SK-N-SH (cell line): Measurements from ENCODE around the gene TEX30. TPM values are rescaled to one million over a fixed set of nuclear protein-coding genes. Genes with fewer than 3 reads are reported as not detected.

ENCODE experiments used
- CTCF ChIA-PET: fragments of 300-600, 350-600 bp; formaldehyde crosslinking; extraction: SDS; loops from one replicate; lab custom pipeline; 2021; lab: Yijun Ruan, JAX
- POLR2A ChIA-PET: fragments of 350-600 bp; sonication (Branson Sonifier 250); formaldehyde crosslinking; extraction: SDS; loops from one replicate; lab custom pipeline; 2020; ENCODE audit warnings: antibody characterized with exemption, inconsistent platforms; lab: Yijun Ruan, JAX
- DNase-seq: peaks from one replicate; pipeline ENCODE4 v3.0.0; 2012
- H2AFZ ChIP-seq: fragments of 200-600 bp; sonication (generic); 2 replicates; pipeline ENCODE4 v1.8.1; 2016; ENCODE audit warnings: antibody characterized with exemption, mild to moderate bottlenecking, low read depth
- H3F3A ChIP-seq: fragments of 200-600 bp; sonication (generic); replicated peaks from 2 replicates; pipeline ENCODE3; 2016; ENCODE audit warnings: antibody characterized with exemption, mild to moderate bottlenecking; ENCODE audit not compliant: insufficient read depth
- H3K27ac ChIP-seq, 2 experiments: fragments of 200-500 bp in 1 of 2; fragments of 200-600 bp in 1 of 2; sonication (Bioruptor generic) in 1 of 2; sonication (generic), shearing (Covaris generic) in 1 of 2; 2 replicates each; pipeline versions ENCODE4 v1.5.1 to v1.6.1; 2014 to 2016; ENCODE audit warnings: low read depth in 2 of 2, inconsistent platforms in 1 of 2, low read length in 1 of 2, mild to moderate bottlenecking in 1 of 2, mixed read lengths in 1 of 2
- H3K27me3 ChIP-seq: fragments of 200-600 bp; sonication (generic), shearing (Covaris generic); 2 replicates; pipeline ENCODE4 v1.6.1; 2016; ENCODE audit warnings: mixed run types; ENCODE audit not compliant: insufficient read depth
- H3K36me3 ChIP-seq, 2 experiments: fragments of 200-500 bp in 1 of 2; fragments of 200-600 bp in 1 of 2; sonication (Bioruptor generic) in 1 of 2; sonication (generic) in 1 of 2; replicated peaks in 1 of 2; 2 replicates each; pipeline versions ENCODE3 to v1.5.1; 2014 to 2016; ENCODE audit warnings: low read length in 1 of 2, mild to moderate bottlenecking in 1 of 2; ENCODE audit not compliant: insufficient read depth in 2 of 2, control insufficient read depth in 1 of 2
- H3K4me1 ChIP-seq, 2 experiments: fragments of 200-500 bp in 1 of 2; fragments of 200-600 bp in 1 of 2; sonication (Bioruptor generic) in 1 of 2; sonication (generic), shearing (Covaris generic) in 1 of 2; 2 replicates each; pipeline versions ENCODE4 v1.5.1 to v1.6.1; 2014 to 2016; ENCODE audit warnings: low read depth in 1 of 2, low read length in 1 of 2, mixed run types in 1 of 2; ENCODE audit not compliant: insufficient read depth in 2 of 2, control insufficient read depth in 1 of 2
- H3K4me2 ChIP-seq: fragments of 200-600 bp; sonication (generic), shearing (Covaris generic); 2 replicates; pipeline ENCODE4 v1.6.1; 2017; ENCODE audit warnings: mixed run types
- H3K4me3 ChIP-seq, 2 experiments: fragments of 200-500 bp in 1 of 2; fragments of 200-600 bp in 1 of 2; sonication (Bioruptor generic) in 1 of 2; sonication (generic), shearing (Covaris generic) in 1 of 2; 2 replicates each; pipeline versions ENCODE4 v1.5.1 to v1.8.1; 2014 to 2016; ENCODE audit warnings: low read depth in 2 of 2, inconsistent platforms in 1 of 2, low read length in 1 of 2, mild to moderate bottlenecking in 1 of 2, mixed read lengths in 1 of 2, moderate library complexity in 1 of 2
- H3K79me2 ChIP-seq: fragments of 200-600 bp; sonication (generic); 2 replicates; pipeline ENCODE4 v1.8.1; 2017; ENCODE audit warnings: mild to moderate bottlenecking; ENCODE audit not compliant: insufficient read depth
- H3K9ac ChIP-seq: fragments of 200-600 bp; sonication (generic); 2 replicates; pipeline ENCODE4 v1.6.1; 2017; ENCODE audit warnings: mixed run types
- H3K9me2 ChIP-seq: fragments of 200-600 bp; sonication (generic); 2 replicates; pipeline ENCODE4 v1.6.1; 2017; ENCODE audit warnings: mixed run types
- H3K9me3 ChIP-seq: fragments of 200-600 bp; sonication (generic); 2 replicates; pipeline ENCODE4 v1.6.1; 2017; ENCODE audit warnings: mixed run types, mild to moderate bottlenecking, moderate library complexity
- H4K20me1 ChIP-seq: fragments of 200-600 bp; sonication (generic); 2 replicates; pipeline ENCODE4 v1.6.1; 2017; ENCODE audit warnings: mild to moderate bottlenecking, mixed run types; ENCODE audit not compliant: insufficient read depth
- ELF1 ChIP-seq: IDR thresholded peaks from 2 replicates; pipeline ENCODE4 v1.4.0; 2012
- EP300 ChIP-seq, 2 experiments: IDR thresholded peaks; 2 replicates each; pipeline versions ENCODE4 v1.4.0 to v1.6.1; 2012; ENCODE audit warnings: borderline replicate concordance in 1 of 2, low read depth in 1 of 2, low read length in 1 of 2
- FOSL2 ChIP-seq: IDR thresholded peaks from 2 replicates; pipeline ENCODE4 v1.4.0; 2012; ENCODE audit warnings: low read depth, mild to moderate bottlenecking, moderate library complexity, borderline replicate concordance
- FOXJ3 ChIP-seq: sonication (generic); formaldehyde crosslinking; IDR thresholded peaks from 2 replicates; pipeline ENCODE4 v1.5.1; 2020; ENCODE audit warnings: mild to moderate bottlenecking, missing genetic modification reagents
- GABPA ChIP-seq: IDR thresholded peaks from 2 replicates; pipeline ENCODE4 v1.4.0; 2012; ENCODE audit warnings: low read depth, mild to moderate bottlenecking
- MAX ChIP-seq: IDR thresholded peaks from 2 replicates; pipeline ENCODE4 v1.4.0; 2012; ENCODE audit warnings: low read depth
- NFIC ChIP-seq: IDR thresholded peaks from 2 replicates; pipeline ENCODE4 v1.4.0; 2012; ENCODE audit warnings: borderline replicate concordance
- PBX3 ChIP-seq: IDR thresholded peaks from 2 replicates; pipeline ENCODE4; 2012
- POLR2AphosphoS5 ChIP-seq: IDR thresholded peaks from 2 replicates; pipeline ENCODE4 v1.6.1; 2012; ENCODE audit warnings: low read depth, low read length
- RCOR1 ChIP-seq: fragments of 150-350 bp; IDR thresholded peaks from 2 replicates; pipeline ENCODE4 v1.6.1; 2017; ENCODE audit warnings: antibody characterized with exemption, low read length
- SIN3A ChIP-seq: IDR thresholded peaks from 2 replicates; pipeline ENCODE4 v1.6.1; 2012; ENCODE audit warnings: low read depth, mild to moderate bottlenecking, low read length, moderate library complexity, borderline replicate concordance
- SMC3 ChIP-seq: IDR thresholded peaks from 2 replicates; pipeline ENCODE4 v1.6.1; 2012; ENCODE audit warnings: low read depth, low read length, improper control_type of control experiment
- TEAD4 ChIP-seq: IDR thresholded peaks from 2 replicates; pipeline ENCODE4 v1.4.0; 2012; ENCODE audit warnings: mild to moderate bottlenecking, borderline replicate concordance; ENCODE audit not compliant: insufficient read depth
- USF1 ChIP-seq: IDR thresholded peaks from 2 replicates; pipeline ENCODE4 v1.4.0; 2012; ENCODE audit warnings: low read depth, borderline replicate concordance
- WGBS: methylation state at CpG from one replicate; pipeline ENCODE4 v1.1.6; 2017; ENCODE audit warnings: low lambda C conversion rate; 5-methylcytosine and 5-hydroxymethylcytosine counted together
- polyA plus RNA-seq, 3 experiments: library from polyadenylated mRNA; depleted of rRNA; stranded (reverse); fragments of >200 nt; gene quantifications; 2 replicates each; pipeline ENCODE4 v1.2.3, GENCODE V29; 2012
- TF ChIP-seq, protein P1 (sequence below): fragments of 150-350 bp; IDR thresholded peaks from 2 replicates; pipeline ENCODE4 v1.6.1; 2017; ENCODE audit warnings: antibody characterized with exemption, low read length, low read depth, borderline replicate concordance
- TF ChIP-seq, protein P2 (sequence below): fragments of 150-350 bp; IDR thresholded peaks from 2 replicates; pipeline ENCODE4 v1.6.1; 2016; ENCODE audit warnings: mild to moderate bottlenecking, low read depth, low read length

The TEX30 gene
- polyA plus RNA-seq, 1 of the 3 experiments (the other 2 are of a cell fraction) = 7.2 TPM

DNA sequence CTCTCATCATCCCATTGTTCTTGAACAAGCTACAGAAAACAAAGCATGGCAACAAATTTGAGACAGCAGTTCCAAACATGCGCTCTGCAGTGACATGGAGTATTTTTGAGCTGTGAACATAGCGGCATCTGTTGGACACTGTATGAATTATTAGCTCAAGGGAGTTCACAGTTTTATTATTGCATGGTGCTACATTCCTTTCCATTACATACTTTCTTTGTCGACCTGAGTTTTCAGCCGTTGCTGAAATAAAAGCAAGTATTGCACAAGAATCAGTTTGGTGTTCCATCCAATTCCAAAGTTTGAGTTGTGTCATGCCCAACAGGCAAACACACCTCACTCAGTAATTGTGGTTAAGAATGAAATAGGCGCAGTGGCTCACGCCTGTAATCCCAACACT lies 48.7 kb downstream of the TEX30 start (continued):
- TF ChIP-seq SIN3A (no peak), TEAD4 (no peak), POLR2AphosphoS5 (no peak)
- TF ChIP-seq, all 33 proteins: peak for 4

DNA sequence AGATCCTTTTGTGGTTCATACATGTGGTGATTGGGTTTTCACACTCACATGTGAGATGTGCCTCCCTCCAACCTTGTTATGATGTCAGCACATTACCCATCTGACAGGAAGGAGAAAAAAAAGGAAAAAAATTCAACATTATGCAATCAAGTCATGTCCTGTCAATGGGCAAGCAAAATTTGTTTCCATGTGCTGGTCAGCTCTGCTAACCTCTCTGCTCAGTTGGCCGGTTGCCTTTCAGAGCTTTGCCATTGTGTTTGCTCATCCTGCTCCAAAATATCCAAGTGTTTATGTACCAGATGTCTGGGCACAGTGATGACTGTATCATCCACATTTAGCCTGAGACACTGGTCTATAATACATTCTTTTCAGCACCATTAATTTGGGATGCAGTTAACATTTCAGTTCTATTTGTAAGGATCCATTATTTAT lies 51.8 kb downstream of the TEX30 start:
- TF ChIP-seq MAX = no peak
- no peak for TF ChIP-seq SIN3A
- TF ChIP-seq, protein P1, sequence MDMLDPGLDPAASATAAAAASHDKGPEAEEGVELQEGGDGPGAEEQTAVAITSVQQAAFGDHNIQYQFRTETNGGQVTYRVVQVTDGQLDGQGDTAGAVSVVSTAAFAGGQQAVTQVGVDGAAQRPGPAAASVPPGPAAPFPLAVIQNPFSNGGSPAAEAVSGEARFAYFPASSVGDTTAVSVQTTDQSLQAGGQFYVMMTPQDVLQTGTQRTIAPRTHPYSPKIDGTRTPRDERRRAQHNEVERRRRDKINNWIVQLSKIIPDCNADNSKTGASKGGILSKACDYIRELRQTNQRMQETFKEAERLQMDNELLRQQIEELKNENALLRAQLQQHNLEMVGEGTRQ = no peak
- no peak for TF ChIP-seq SMC3
- TF ChIP-seq NFIC = no peak
- no peak for TF ChIP-seq RCOR1
- TF ChIP-seq FOSL2 = no peak
- TF ChIP-seq FOXJ3 = no peak
- TF ChIP-seq ELF1 = no peak
- no peak for TF ChIP-seq TEAD4
- no peak for TF ChIP-seq GABPA
- no peak for TF ChIP-seq EP300 (IDR thresholded peaks at IDR 0.05; ENCODE audit: borderline replicate concordance in 1 of 2, low read depth in 1 of 2, low read length in 1 of 2)
- TF ChIP-seq PBX3 = no peak
- TF ChIP-seq, protein P2, sequence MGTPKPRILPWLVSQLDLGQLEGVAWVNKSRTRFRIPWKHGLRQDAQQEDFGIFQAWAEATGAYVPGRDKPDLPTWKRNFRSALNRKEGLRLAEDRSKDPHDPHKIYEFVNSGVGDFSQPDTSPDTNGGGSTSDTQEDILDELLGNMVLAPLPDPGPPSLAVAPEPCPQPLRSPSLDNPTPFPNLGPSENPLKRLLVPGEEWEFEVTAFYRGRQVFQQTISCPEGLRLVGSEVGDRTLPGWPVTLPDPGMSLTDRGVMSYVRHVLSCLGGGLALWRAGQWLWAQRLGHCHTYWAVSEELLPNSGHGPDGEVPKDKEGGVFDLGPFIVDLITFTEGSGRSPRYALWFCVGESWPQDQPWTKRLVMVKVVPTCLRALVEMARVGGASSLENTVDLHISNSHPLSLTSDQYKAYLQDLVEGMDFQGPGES = no peak
- no peak for TF ChIP-seq USF1
- no peaks in the 10 kb centered on the region for H4K20me1 ChIP-seq
- POLR2A ChIA-PET = no interaction called here
- DNase-seq = no peak
- no peak overlapping the region for H3K4me3 ChIP-seq
- H3K27ac ChIP-seq = no peak overlapping the region
- no peaks in the 10 kb centered on the region for H3K27me3 ChIP-seq
- CTCF ChIA-PET = interaction anchor here (0.9 to 1.3 kb wide), 3 partner anchors 16 to 130 kb away, joined by 3 to 7 read pairs (median 5); no protein-coding TSS in a partner anchor
- H3F3A ChIP-seq = no peaks in the 10 kb centered on the region
- no peaks in the 10 kb centered on the region for H3K36me3 ChIP-seq
- no peaks in the 10 kb centered on the region for H3K9me3 ChIP-seq
- WGBS = 36% methylated on average over 1 of the region's 1 CpG
- H2AFZ ChIP-seq = no peak overlapping the region
- no peak overlapping the region for H3K9ac ChIP-seq
- H3K79me2 ChIP-seq = no peaks in the 10 kb centered on the region
- no peak overlapping the region for H3K4me2 ChIP-seq
- H3K4me1 ChIP-seq = no peaks in the 10 kb centered on the region
- H3K9me2 ChIP-seq = no peaks in the 10 kb centered on the region
